HepG2 (cell line): Measurements from ENCODE around the gene COA1. TPM values are rescaled to one million over a fixed set of nuclear protein-coding genes. Genes with fewer than 3 reads are reported as not detected.

Experiments used
- HIC2 ChIP-seq: sonication (generic); formaldehyde crosslinking; IDR thresholded peaks from 2 replicates; pipeline ENCODE4 v1.9.0; 2022; ENCODE audit warnings: low read depth, missing genetic modification reagents
- HOXA7 ChIP-seq: sonication (generic); formaldehyde crosslinking; IDR thresholded peaks from 2 replicates; pipeline ENCODE4 v1.8.1; 2022; ENCODE audit warnings: mild to moderate bottlenecking, missing genetic modification reagents, moderate library complexity
- KAT8 ChIP-seq: IDR thresholded peaks from 2 replicates; pipeline ENCODE4 v1.6.1; 2016; ENCODE audit warnings: missing genetic modification reagents, missing compliant biosample characterization
- PHF20 ChIP-seq: sonication (generic); formaldehyde crosslinking; IDR thresholded peaks from 2 replicates; pipeline ENCODE4 v1.5.0; 2020; ENCODE audit warnings: mild to moderate bottlenecking, missing genetic modification reagents
- PHF5A ChIP-seq: IDR thresholded peaks from one replicate; pipeline ENCODE4 v1.6.1; 2018; ENCODE audit warnings: low read depth, missing genetic modification reagents; ENCODE audit not compliant: unreplicated experiment
- TOE1 ChIP-seq: sonication (generic); formaldehyde crosslinking; IDR thresholded peaks from 2 replicates; pipeline ENCODE4 v1.4.0; 2020; ENCODE audit warnings: mild to moderate bottlenecking, missing genetic modification reagents
- TRAFD1 ChIP-seq: sonication (generic); formaldehyde crosslinking; IDR thresholded peaks from 2 replicates; pipeline ENCODE4 v1.5.1; 2020; ENCODE audit warnings: missing genetic modification reagents, mild to moderate bottlenecking, borderline replicate concordance
- ZBTB8A ChIP-seq: sonication (generic); formaldehyde crosslinking; IDR thresholded peaks from 2 replicates; pipeline ENCODE4 v1.4.0; 2020; ENCODE audit warnings: mild to moderate bottlenecking, low read depth, missing genetic modification reagents, borderline replicate concordance
- ZKSCAN1 ChIP-seq: fragments of 150-350 bp; IDR thresholded peaks from 2 replicates; pipeline ENCODE4 v1.6.1; 2014; ENCODE audit warnings: low read length
- ZKSCAN8 ChIP-seq: IDR thresholded peaks from 2 replicates; pipeline ENCODE4 v1.6.1; 2016; ENCODE audit warnings: borderline replicate concordance, missing genetic modification reagents, missing compliant biosample characterization
- ZNF484 ChIP-seq: sonication (generic); formaldehyde crosslinking; IDR thresholded peaks from 2 replicates; pipeline ENCODE4 v1.5.1; 2020; ENCODE audit warnings: mild to moderate bottlenecking, low read depth, missing genetic modification reagents, borderline replicate concordance
- ZSCAN9 ChIP-seq: IDR thresholded peaks from 2 replicates; pipeline ENCODE4 v1.6.1; 2016; ENCODE audit warnings: borderline replicate concordance
- polyA plus RNA-seq, 8 experiments: library from polyadenylated mRNA; depleted of rRNA in 3 of 8; stranded (reverse) in 7 of 8; unstranded in 1 of 8; fragments of >200 nt; fragmentation: Illumina TruSeq in 4 of 8; extraction: Trizol in 4 of 8; gene quantifications; 2 replicates each; pipeline versions ENCODE4 v1.2.1 to v1.2.3, GENCODE V29; 2011 to 2016; ENCODE audit warnings: low read depth in 4 of 8, missing spikeins in 1 of 8, mixed read lengths in 1 of 8; ENCODE audit not compliant: insufficient read depth in 1 of 8
- total RNA-seq, 5 experiments: library from RNA; depleted of rRNA; stranded (reverse); fragments of >200 nt; fragmentation: Illumina TruSeq; extraction: Trizol; gene quantifications; 2 replicates each; pipeline ENCODE4 v1.2.3, GENCODE V29; 2016; ENCODE audit warnings: low read depth in 1 of 5
- TF ChIP-seq, protein P1 (sequence below): sonication (generic); formaldehyde crosslinking; IDR thresholded peaks from 2 replicates; pipeline ENCODE4 v1.5.1; 2020; ENCODE audit warnings: mild to moderate bottlenecking, missing genetic modification reagents, borderline replicate concordance
- TF ChIP-seq, protein P2 (sequence below): sonication (generic); formaldehyde crosslinking; IDR thresholded peaks from 2 replicates; pipeline ENCODE4 v1.8.1; 2022; ENCODE audit warnings: low read depth, mild to moderate bottlenecking, missing genetic modification reagents

Gene COA1
- total and polyA plus RNA-seq, 2 of the 13 experiments (the other 11 are each of a cell fraction or from before 2014, with no cell fraction given), result 33.2 to 65.7 TPM

DNA sequence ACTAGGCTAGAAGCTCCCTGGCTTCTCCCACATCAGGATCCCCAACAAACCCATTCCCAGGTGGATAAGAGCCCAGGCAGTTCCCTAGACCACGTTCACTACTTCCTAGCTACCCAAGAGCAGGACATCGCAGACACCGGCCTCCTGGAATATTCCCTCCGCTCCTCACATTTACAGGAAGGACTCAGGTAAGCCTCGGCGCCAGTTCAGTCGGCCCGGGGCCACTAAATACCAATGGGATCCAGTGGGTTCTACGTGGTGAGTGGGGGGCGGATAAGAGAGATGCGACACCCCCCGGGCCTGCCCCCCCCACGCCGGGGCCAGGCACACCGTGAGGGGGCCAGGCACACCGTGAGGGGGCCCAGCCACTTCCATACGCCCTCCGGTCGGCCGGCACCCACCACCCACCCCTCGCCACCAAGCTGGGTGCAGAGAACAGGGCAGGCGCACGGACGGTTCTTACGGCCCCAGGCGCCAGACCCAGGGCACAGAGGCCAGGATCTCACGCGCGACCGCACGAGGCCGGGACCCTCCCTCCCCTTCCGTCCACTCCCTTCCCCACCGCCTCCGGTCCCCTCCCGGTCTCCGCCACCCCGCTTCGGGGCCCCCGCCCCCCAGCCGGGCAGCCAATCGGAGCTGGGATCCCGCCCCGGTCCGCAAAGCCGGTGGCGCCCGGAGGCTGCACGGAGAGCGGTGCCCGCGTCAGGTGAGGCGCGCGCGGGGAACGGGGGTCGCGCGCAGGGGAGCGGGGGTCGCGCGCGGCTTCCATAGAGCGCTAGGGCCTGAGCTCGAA, 28.9 kb upstream of the COA1 start, which contains the start of gene BLVRA (continued):
- no peak for TF ChIP-seq HIC2 (CRISPR knock-in tag)
- no peak for TF ChIP-seq ZNF484 (CRISPR knock-in tag)
- no peak for TF ChIP-seq PHF5A (CRISPR knock-in tag)
- no peak for TF ChIP-seq TOE1
- TF ChIP-seq, protein P1, sequence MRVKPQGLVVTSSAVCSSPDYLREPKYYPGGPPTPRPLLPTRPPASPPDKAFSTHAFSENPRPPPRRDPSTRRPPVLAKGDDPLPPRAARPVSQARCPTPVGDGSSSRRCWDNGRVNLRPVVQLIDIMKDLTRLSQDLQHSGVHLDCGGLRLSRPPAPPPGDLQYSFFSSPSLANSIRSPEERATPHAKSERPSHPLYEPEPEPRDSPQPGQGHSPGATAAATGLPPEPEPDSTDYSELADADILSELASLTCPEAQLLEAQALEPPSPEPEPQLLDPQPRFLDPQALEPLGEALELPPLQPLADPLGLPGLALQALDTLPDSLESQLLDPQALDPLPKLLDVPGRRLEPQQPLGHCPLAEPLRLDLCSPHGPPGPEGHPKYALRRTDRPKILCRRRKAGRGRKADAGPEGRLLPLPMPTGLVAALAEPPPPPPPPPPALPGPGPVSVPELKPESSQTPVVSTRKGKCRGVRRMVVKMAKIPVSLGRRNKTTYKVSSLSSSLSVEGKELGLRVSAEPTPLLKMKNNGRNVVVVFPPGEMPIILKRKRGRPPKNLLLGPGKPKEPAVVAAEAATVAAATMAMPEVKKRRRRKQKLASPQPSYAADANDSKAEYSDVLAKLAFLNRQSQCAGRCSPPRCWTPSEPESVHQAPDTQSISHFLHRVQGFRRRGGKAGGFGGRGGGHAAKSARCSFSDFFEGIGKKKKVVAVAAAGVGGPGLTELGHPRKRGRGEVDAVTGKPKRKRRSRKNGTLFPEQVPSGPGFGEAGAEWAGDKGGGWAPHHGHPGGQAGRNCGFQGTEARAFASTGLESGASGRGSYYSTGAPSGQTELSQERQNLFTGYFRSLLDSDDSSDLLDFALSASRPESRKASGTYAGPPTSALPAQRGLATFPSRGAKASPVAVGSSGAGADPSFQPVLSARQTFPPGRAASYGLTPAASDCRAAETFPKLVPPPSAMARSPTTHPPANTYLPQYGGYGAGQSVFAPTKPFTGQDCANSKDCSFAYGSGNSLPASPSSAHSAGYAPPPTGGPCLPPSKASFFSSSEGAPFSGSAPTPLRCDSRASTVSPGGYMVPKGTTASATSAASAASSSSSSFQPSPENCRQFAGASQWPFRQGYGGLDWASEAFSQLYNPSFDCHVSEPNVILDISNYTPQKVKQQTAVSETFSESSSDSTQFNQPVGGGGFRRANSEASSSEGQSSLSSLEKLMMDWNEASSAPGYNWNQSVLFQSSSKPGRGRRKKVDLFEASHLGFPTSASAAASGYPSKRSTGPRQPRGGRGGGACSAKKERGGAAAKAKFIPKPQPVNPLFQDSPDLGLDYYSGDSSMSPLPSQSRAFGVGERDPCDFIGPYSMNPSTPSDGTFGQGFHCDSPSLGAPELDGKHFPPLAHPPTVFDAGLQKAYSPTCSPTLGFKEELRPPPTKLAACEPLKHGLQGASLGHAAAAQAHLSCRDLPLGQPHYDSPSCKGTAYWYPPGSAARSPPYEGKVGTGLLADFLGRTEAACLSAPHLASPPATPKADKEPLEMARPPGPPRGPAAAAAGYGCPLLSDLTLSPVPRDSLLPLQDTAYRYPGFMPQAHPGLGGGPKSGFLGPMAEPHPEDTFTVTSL (CRISPR knock-in tag), result no peak
- 0 out of 2 replicates have a peak, but pooled peaks have one; percentile 13 for TF ChIP-seq KAT8 (CRISPR knock-in tag)
- TF ChIP-seq HOXA7 (CRISPR knock-in tag), result no peak
- no peak for TF ChIP-seq ZKSCAN1
- 0 out of 2 replicates have a peak, but pooled peaks have one; percentile 15 for TF ChIP-seq ZSCAN9 (CRISPR knock-in tag)
- 0 out of 2 replicates have a peak, but pooled peaks have one; percentile 78 for TF ChIP-seq TRAFD1 (CRISPR knock-in tag)
- TF ChIP-seq PHF20, result 0 out of 2 replicates have a peak, but pooled peaks have one; percentile 26
- no peak for TF ChIP-seq ZKSCAN8 (CRISPR knock-in tag)
- TF ChIP-seq, protein P2, sequence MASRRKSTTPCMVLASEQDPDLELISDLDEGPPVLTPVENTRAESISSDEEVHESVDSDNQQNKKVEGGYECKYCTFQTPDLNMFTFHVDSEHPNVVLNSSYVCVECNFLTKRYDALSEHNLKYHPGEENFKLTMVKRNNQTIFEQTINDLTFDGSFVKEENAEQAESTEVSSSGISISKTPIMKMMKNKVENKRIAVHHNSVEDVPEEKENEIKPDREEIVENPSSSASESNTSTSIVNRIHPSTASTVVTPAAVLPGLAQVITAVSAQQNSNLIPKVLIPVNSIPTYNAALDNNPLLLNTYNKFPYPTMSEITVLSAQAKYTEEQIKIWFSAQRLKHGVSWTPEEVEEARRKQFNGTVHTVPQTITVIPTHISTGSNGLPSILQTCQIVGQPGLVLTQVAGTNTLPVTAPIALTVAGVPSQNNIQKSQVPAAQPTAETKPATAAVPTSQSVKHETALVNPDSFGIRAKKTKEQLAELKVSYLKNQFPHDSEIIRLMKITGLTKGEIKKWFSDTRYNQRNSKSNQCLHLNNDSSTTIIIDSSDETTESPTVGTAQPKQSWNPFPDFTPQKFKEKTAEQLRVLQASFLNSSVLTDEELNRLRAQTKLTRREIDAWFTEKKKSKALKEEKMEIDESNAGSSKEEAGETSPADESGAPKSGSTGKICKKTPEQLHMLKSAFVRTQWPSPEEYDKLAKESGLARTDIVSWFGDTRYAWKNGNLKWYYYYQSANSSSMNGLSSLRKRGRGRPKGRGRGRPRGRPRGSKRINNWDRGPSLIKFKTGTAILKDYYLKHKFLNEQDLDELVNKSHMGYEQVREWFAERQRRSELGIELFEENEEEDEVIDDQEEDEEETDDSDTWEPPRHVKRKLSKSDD (CRISPR knock-in tag), result peak; percentile 63
- TF ChIP-seq ZBTB8A (CRISPR knock-in tag), result 0 out of 2 replicates have a peak, but pooled peaks have one; percentile 62
